CD4-positive, alpha-beta T cell (primary cell): ENCODE results near the gene ATP11A. TPM values are rescaled to one million over a fixed set of nuclear protein-coding genes. Genes with fewer than 3 reads are reported as not detected.
"Not testable (repeated sequence)": the region's sequence is repeated elsewhere in the genome, so short reads cannot be mapped to it uniquely, and the experiment has no call there.

ENCODE experiments used
- ATAC-seq: fragments of 200-7000 bp; cut with Tn5 transposase; one replicate; pipeline ENCODE4 v1.10.0; 2022; ENCODE audit warnings: mild to moderate bottlenecking; ENCODE audit not compliant: poor library complexity
- CTCF ChIA-PET: fragments of 350-600 bp; sonication (Branson Sonifier 250); formaldehyde crosslinking; loops from one replicate; lab custom pipeline; 2021; ENCODE audit warnings: antibody characterized with exemption, inconsistent platforms; lab: Charles Lee
- POLR2A ChIA-PET: fragments of 350-600 bp; sonication (Branson Sonifier 250); formaldehyde crosslinking; loops from one replicate; lab custom pipeline; 2021; ENCODE audit warnings: antibody characterized with exemption, inconsistent platforms; lab: Charles Lee
- DNase-seq, 14 experiments: peaks; one replicate each; pipeline ENCODE4 v3.0.0-alpha.2; 2013 to 2020; ENCODE audit warnings: mixed read lengths in 2 of 14
- H3K27ac ChIP-seq, 2 donors: one replicate each; pipeline versions ENCODE4 v1.5.1 to v1.7.0; 2013; ENCODE audit warnings: low read length in 2 of 2, low read depth in 1 of 2, mild to moderate bottlenecking in 1 of 2
- H3K27me3 ChIP-seq, 2 experiments: 1 replicate in 1 of 2; 2 replicates in 1 of 2; pipeline versions ENCODE4 v1.6.1 to v1.7.0; 2013; ENCODE audit warnings: low read length in 2 of 2, control low read depth in 1 of 2, mild to moderate bottlenecking in 1 of 2, moderate library complexity in 1 of 2; ENCODE audit not compliant: insufficient read depth in 2 of 2, control insufficient read depth in 1 of 2
- H3K36me3 ChIP-seq: one replicate; pipeline ENCODE4 v1.6.1; 2013; ENCODE audit warnings: low read length, control low read depth; ENCODE audit not compliant: insufficient read depth
- H3K4me1 ChIP-seq: one replicate; pipeline ENCODE4 v1.6.1; 2013; ENCODE audit warnings: low read length, control low read depth; ENCODE audit not compliant: insufficient read depth
- H3K4me3 ChIP-seq: one replicate; pipeline ENCODE4 v1.5.1; 2013; ENCODE audit warnings: mild to moderate bottlenecking, low read length, moderate library complexity
- H3K9me3 ChIP-seq, 2 experiments: 1 replicate in 1 of 2; 2 replicates in 1 of 2; pipeline versions ENCODE4 v1.6.1 to v1.7.0; 2013; ENCODE audit warnings: low read length in 2 of 2, mild to moderate bottlenecking in 2 of 2, control low read depth in 1 of 2, moderate library complexity in 1 of 2; ENCODE audit not compliant: control insufficient read depth in 1 of 2, insufficient read depth in 1 of 2
- H3K27ac Mint-ChIP-seq: one replicate; pipeline ENCODE4 v1.8.0; 2020; ENCODE audit warnings: mixed read lengths
- H3K27me3 Mint-ChIP-seq: one replicate; pipeline ENCODE4 v1.8.0; 2021; ENCODE audit warnings: mixed read lengths
- H3K36me3 Mint-ChIP-seq: one replicate; pipeline ENCODE4 v1.8.0; 2021; ENCODE audit warnings: low read depth, mixed read lengths
- H3K4me1 Mint-ChIP-seq: one replicate; pipeline ENCODE4 v1.8.0; 2021; ENCODE audit warnings: low read depth, mixed read lengths
- H3K4me3 Mint-ChIP-seq: one replicate; pipeline ENCODE4 v1.8.0; 2020; ENCODE audit warnings: mild to moderate bottlenecking, mixed read lengths
- H3K9me3 Mint-ChIP-seq: one replicate; pipeline ENCODE4 v1.8.0; 2020; ENCODE audit warnings: mixed read lengths
- CTCF ChIP-seq: fragments of 200-600 bp; IDR thresholded peaks from one replicate; pipeline ENCODE4 v1.8.0; 2022; ENCODE audit warnings: antibody characterized with exemption, mild to moderate bottlenecking
- intact Hi-C, 2 experiments: fragments of 100-400 bp; cut with DNase I in 1 of 2; cut with micrococcal nuclease in 1 of 2; formaldehyde crosslinking; loops; one replicate each; pipeline versions ENCODE4 v1.15.1 to v1.9.0; 2023 to 2025; cut with DNase I, micrococcal nuclease
- total RNA-seq, 174 experiments: library from RNA in 2 of 174; stranded (reverse) in 2 of 174; gene quantifications; one replicate each; pipeline ENCODE4 v1.2.3 and lab custom pipeline; 2021 to 2026

ATP11A gene
- total RNA-seq, 2 experiments from 2014 or later, result 56.7 to 66.8 TPM

- Histone ChIP-seq H3K4me3 (no peak overlapping the region), H3K27ac (no peak overlapping the region), H3K27me3 (no peaks in the 10 kb centered on the region), H3K9me3 (no peaks in the 10 kb centered on the region), H3K4me1 (peaks cover 15% of the 10 kb centered on the region), H3K36me3 (no peaks in the 10 kb centered on the region)
- Mint-ChIP-seq H3K4me1 (peaks cover 48% of the 10 kb centered on the region), H3K4me3 (no peak overlapping the region), H3K9me3 (no peaks in the 10 kb centered on the region), H3K36me3 (peaks cover 8% of the 10 kb centered on the region), H3K27ac (no peak overlapping the region), H3K27me3 (no peaks in the 10 kb centered on the region)
- no peak for TF ChIP-seq CTCF
- ChIA-PET CTCF (no interaction called here), POLR2A (no interaction called here)
- DNase-seq, result peak in 1 of 14 experiments; percentile 3
- ATAC-seq, result no peak
- intact Hi-C loops, result no loop called here
These were observed 18.9 kb downstream of the ATP11A start for GRCh38 chr13:112708560-112709240.

- H3K36me3 Mint-ChIP-seq, H3K4me1 ChIP-seq, H3K27ac Mint-ChIP-seq, H3K27ac ChIP-seq, H3K4me3 ChIP-seq, H3K27me3 Mint-ChIP-seq, DNase-seq, CTCF ChIA-PET, H3K9me3 ChIP-seq, intact Hi-C loops, ATAC-seq, H3K9me3 Mint-ChIP-seq, H3K4me3 Mint-ChIP-seq, H3K36me3 ChIP-seq, H3K27me3 ChIP-seq: not testable (repeated sequence)
- POLR2A ChIA-PET, result interaction anchor here (0.9 kb wide), 1 partner anchor 15 kb away, joined by 3 read pairs; no protein-coding TSS in a partner anchor
- H3K4me1 Mint-ChIP-seq, result peaks cover 42% of the 10 kb centered on the region
These were observed 19.5 kb downstream of the ATP11A start for GRCh38 chr13:112709316-112709715.

GRCh38 chr13:112709825-112710783 is 20.3 kb downstream of the ATP11A start:
- ATAC-seq (no peak), DNase-seq (peak in 1 of 14 experiments; percentile 3)
- no peak overlapping the region for H3K4me3 ChIP-seq
- ChIA-PET POLR2A (interaction anchor here (0.9 kb wide), 1 partner anchor 16 kb away, joined by 3 read pairs; no protein-coding TSS in a partner anchor), CTCF (no interaction called here)
- Mint-ChIP-seq H3K27me3 (no peaks in the 10 kb centered on the region), H3K36me3 (peaks cover 14% of the 10 kb centered on the region), H3K4me1 (peaks cover 42% of the 10 kb centered on the region), H3K9me3 (no peaks in the 10 kb centered on the region), H3K27ac (no peak overlapping the region), H3K4me3 (no peak overlapping the region)
- peaks cover 0 to 5% of the 10 kb centered on the region in 2 experiments for H3K9me3 ChIP-seq
- peaks cover 7% of the 10 kb centered on the region for H3K4me1 ChIP-seq
- H3K36me3 ChIP-seq, result peaks cover 3% of the 10 kb centered on the region
- no peak for TF ChIP-seq CTCF
- H3K27me3 ChIP-seq, result no peaks in the 10 kb centered on the region
- intact Hi-C loops, result no loop called here
- no peak overlapping the region for H3K27ac ChIP-seq
